Sciatic nerve (tissue), 2 donors: ENCODE data around the gene NR6A1. TPM values are rescaled to one million over a fixed set of nuclear protein-coding genes. Genes with fewer than 3 reads are reported as not detected.

Source experiments
- ATAC-seq: fragments of 200-7000 bp; cut with Tn5 transposase; one replicate; pipeline ENCODE4 v1.9.1; 2020; ENCODE audit warnings: mild to moderate bottlenecking, moderate library complexity
- DNase-seq: peaks from one replicate; pipeline ENCODE4 v3.0.0-alpha.2; 2020; ENCODE audit warnings: low spot score
- intact Hi-C: fragments of 100-400 bp; cut with DNase I; formaldehyde crosslinking; loops from one replicate; pipeline ENCODE4 v1.14.2; 2022
- total RNA-seq: library from RNA; stranded (reverse); fragmentation: NEBNext Ultra II Directional; extraction: Animal tissue kit (Norgen Biotek cat#: 25700); gene quantifications from one replicate; pipeline ENCODE4 v1.2.1, GENCODE V29; 2021
- donor health status: DM: no; HTN: no; CAD: no.
- donor health status: DM: no; HTN: no; CAD: no.

Gene NR6A1
- total RNA-seq, 1 donor from 2014 or later = 3.3 TPM

GRCh38 chr9:124496463-124496862 is 274.6 kb downstream of the NR6A1 start:
- DNase-seq (no peak), ATAC-seq (no peak)
- intact Hi-C loops = no loop called here

- DNase-seq = no peak
- intact Hi-C loops = no loop called here
- no peak for ATAC-seq
Observed at GRCh38 chr9:124496075-124496449, 275.0 kb downstream of the NR6A1 start.

GRCh38 chr9:124495126-124496074 is 275.7 kb downstream of the NR6A1 start:
- intact Hi-C loops = no loop called here
- no peak for DNase-seq
- no peak for ATAC-seq

- intact Hi-C loops = no loop called here
- no peak for DNase-seq
- no peak for ATAC-seq
Observed at GRCh38 chr9:124493794-124494479, 277.2 kb downstream of the NR6A1 start.

- intact Hi-C loops = no loop called here
- DNase-seq = no peak
- no peak for ATAC-seq
Observed at GRCh38 chr9:124493218-124493617, 277.9 kb downstream of the NR6A1 start.

- ATAC-seq (no peak), DNase-seq (no peak)
- intact Hi-C loops = no loop called here
Observed at GRCh38 chr9:124492818-124493217, 278.3 kb downstream of the NR6A1 start.

- intact Hi-C loops = no loop called here
- no peak for ATAC-seq
- no peak for DNase-seq
Observed at GRCh38 chr9:124491049-124491975, 279.8 kb downstream of the NR6A1 start.

GRCh38 chr9:124490004-124490403 is 281.1 kb downstream of the NR6A1 start:
- ATAC-seq = no peak
- intact Hi-C loops = no loop called here
- no peak for DNase-seq

- DNase-seq (no peak), ATAC-seq (no peak)
- intact Hi-C loops = no loop called here
Observed at GRCh38 chr9:124489222-124489621, 281.9 kb downstream of the NR6A1 start.

- no peak for ATAC-seq
- DNase-seq = no peak
Observed at GRCh38 chr9:124488641-124489210, 282.4 kb downstream of the NR6A1 start.

GRCh38 chr9:124487260-124488182 is 283.6 kb downstream of the NR6A1 start:
- DNase-seq (no peak), ATAC-seq (no peak)
- intact Hi-C loops = no loop called here

More at GRCh38 chr9:124488641-124489210, 282.4 kb downstream of the NR6A1 start:
- intact Hi-C loops = no loop called here

GRCh38 chr9:124486778-124487259 is 284.3 kb downstream of the NR6A1 start:
- intact Hi-C loops = no loop called here
- DNase-seq = no peak
- ATAC-seq = no peak

- DNase-seq (no peak), ATAC-seq (no peak)
- intact Hi-C loops = no loop called here
Observed at GRCh38 chr9:124485936-124486335, 285.2 kb downstream of the NR6A1 start.

GRCh38 chr9:124485201-124485600 is 285.9 kb downstream of the NR6A1 start:
- intact Hi-C loops = no loop called here
- DNase-seq (no peak), ATAC-seq (no peak)

GRCh38 chr9:124483481-124483880 is 287.6 kb downstream of the NR6A1 start:
- DNase-seq = no peak
- no peak for ATAC-seq
- intact Hi-C loops = no loop called here

- ATAC-seq = no peak
- no peak for DNase-seq
- intact Hi-C loops = no loop called here
Observed at GRCh38 chr9:124482431-124483031, 288.6 kb downstream of the NR6A1 start.

GRCh38 chr9:124481115-124481514 is 290.0 kb downstream of the NR6A1 start:
- intact Hi-C loops = no loop called here
- DNase-seq = no peak
- ATAC-seq = no peak
